Stimulated activated CD4-positive, alpha-beta T cell treated with anti-CD3 and anti-CD28 coated beads, Interleukin-4, amount 100 ng/mL, for 24 hours (primary cell): ENCODE measurements around the gene HSP90AB1.

Experiments used
- DNase-seq: peaks from one replicate; pipeline ENCODE4 v3.0.0-alpha.2; 2020

The HSP90AB1 gene

GRCh38 chr6:44255871-44256774 is 9.2 kb downstream of the HSP90AB1 start:
- DNase-seq = peak; percentile 30

- no peak for DNase-seq
These were observed 9.8 kb downstream of the HSP90AB1 start for GRCh38 chr6:44256775-44257024.

- DNase-seq = peak; percentile 66
These were observed 10.3 kb downstream of the HSP90AB1 start, which contains the start of gene SLC35B2 for GRCh38 chr6:44257025-44257752. SLC35B2 (minus strand) TSS chr6:44257528; CDS start chr6:44257410, 118 bp downstream.

- DNase-seq = no peak
These were observed 10.9 kb downstream of the HSP90AB1 start for GRCh38 chr6:44257753-44258324.

- no peak for DNase-seq
These were observed 11.5 kb downstream of the HSP90AB1 start for GRCh38 chr6:44258325-44258863.

GRCh38 chr6:44258921-44259320 is 12.0 kb downstream of the HSP90AB1 start:
- no peak for DNase-seq

GRCh38 chr6:44260011-44260410 is 13.1 kb downstream of the HSP90AB1 start:
- no peak for DNase-seq

- no peak for DNase-seq
These were observed 13.8 kb downstream of the HSP90AB1 start for GRCh38 chr6:44260451-44261297.

GRCh38 chr6:44261581-44261980 is 14.7 kb downstream of the HSP90AB1 start:
- DNase-seq = no peak

- DNase-seq = no peak
These were observed 15.8 kb downstream of the HSP90AB1 start for GRCh38 chr6:44262467-44263353.

GRCh38 chr6:44263354-44264100 is 16.6 kb downstream of the HSP90AB1 start:
- DNase-seq = peak; percentile 50

- DNase-seq = peak; percentile 58
These were observed 17.5 kb downstream of the HSP90AB1 start for GRCh38 chr6:44264154-44265006.

- peak; percentile 95 for DNase-seq
These were observed 18.3 kb downstream of the HSP90AB1 start, which contains the start of gene NFKBIE for GRCh38 chr6:44265007-44265721. NFKBIE (minus strand) TSS chr6:44265551; CDS start chr6:44265346, 205 bp downstream.

- no peak for DNase-seq
These were observed 18.9 kb downstream of the HSP90AB1 start for GRCh38 chr6:44265722-44266233.

- no peak for DNase-seq
These were observed 19.4 kb downstream of the HSP90AB1 start for GRCh38 chr6:44266347-44266746.

GRCh38 chr6:44267252-44267651 is 20.4 kb downstream of the HSP90AB1 start:
- no peak for DNase-seq

- DNase-seq = peak; percentile 72
These were observed 21.3 kb downstream of the HSP90AB1 start for GRCh38 chr6:44268095-44268628.

GRCh38 chr6:44269178-44269920 is 22.4 kb downstream of the HSP90AB1 start:
- DNase-seq = no peak
